T-helper 1 cell treated with Interleukin-12 subunit alpha and Interleukin-12 subunit beta and Interleukin-4 antibody, amounts not matched to agents 30 μg/mL and 1 μg/mL, for 36 hours (primary cell): Measurements from ENCODE around the gene PLCG1.

Experiments used
- H3K27ac Mint-ChIP-seq: one replicate; pipeline ENCODE4 v1.8.0; 2021; ENCODE audit warnings: mild to moderate bottlenecking, mixed read lengths
- H3K27me3 Mint-ChIP-seq: one replicate; pipeline ENCODE4 v1.8.0; 2021; ENCODE audit warnings: low read depth, mixed read lengths
- H3K36me3 Mint-ChIP-seq: one replicate; pipeline ENCODE4 v1.8.0; 2021; ENCODE audit warnings: low read depth, mixed read lengths
- H3K4me1 Mint-ChIP-seq: one replicate; pipeline ENCODE4 v1.8.0; 2021; ENCODE audit warnings: low read depth, mixed read lengths
- H3K4me3 Mint-ChIP-seq: one replicate; pipeline ENCODE4 v1.8.0; 2021; ENCODE audit warnings: mild to moderate bottlenecking, moderate library complexity, mixed read lengths
- H3K9me3 Mint-ChIP-seq: one replicate; pipeline ENCODE4 v1.8.0; 2021; ENCODE audit warnings: mixed read lengths

Gene PLCG1

DNA sequence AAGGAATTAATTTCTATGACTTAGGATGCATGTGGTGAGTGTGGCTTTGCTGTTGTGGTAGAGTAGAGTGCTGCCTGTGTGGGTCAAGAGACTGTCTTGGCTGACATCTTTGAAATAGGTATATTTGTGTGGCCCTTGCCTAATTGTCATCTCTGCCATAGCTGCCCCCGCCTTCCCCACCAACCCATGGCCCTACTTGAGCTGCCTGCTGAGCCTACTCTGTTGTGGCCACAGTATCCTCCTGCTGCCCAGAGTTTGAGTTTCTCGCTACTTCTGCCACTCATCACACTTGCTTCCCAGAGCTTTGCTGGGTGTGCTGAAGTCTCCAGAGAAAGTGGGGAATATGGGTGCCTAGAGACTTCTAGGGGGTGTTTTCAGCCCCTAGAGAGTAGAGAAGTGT lies 8.0 kb downstream of the PLCG1 start:
- no peaks in the 10 kb centered on the region for H3K9me3 Mint-ChIP-seq
- H3K27ac Mint-ChIP-seq = peak overlapping the region; percentile 60
- peak overlapping the region; percentile 56 for H3K4me3 Mint-ChIP-seq
- H3K27me3 Mint-ChIP-seq = no peaks in the 10 kb centered on the region
- H3K36me3 Mint-ChIP-seq = peaks cover 39% of the 10 kb centered on the region
- H3K4me1 Mint-ChIP-seq = peaks cover 92% of the 10 kb centered on the region

DNA sequence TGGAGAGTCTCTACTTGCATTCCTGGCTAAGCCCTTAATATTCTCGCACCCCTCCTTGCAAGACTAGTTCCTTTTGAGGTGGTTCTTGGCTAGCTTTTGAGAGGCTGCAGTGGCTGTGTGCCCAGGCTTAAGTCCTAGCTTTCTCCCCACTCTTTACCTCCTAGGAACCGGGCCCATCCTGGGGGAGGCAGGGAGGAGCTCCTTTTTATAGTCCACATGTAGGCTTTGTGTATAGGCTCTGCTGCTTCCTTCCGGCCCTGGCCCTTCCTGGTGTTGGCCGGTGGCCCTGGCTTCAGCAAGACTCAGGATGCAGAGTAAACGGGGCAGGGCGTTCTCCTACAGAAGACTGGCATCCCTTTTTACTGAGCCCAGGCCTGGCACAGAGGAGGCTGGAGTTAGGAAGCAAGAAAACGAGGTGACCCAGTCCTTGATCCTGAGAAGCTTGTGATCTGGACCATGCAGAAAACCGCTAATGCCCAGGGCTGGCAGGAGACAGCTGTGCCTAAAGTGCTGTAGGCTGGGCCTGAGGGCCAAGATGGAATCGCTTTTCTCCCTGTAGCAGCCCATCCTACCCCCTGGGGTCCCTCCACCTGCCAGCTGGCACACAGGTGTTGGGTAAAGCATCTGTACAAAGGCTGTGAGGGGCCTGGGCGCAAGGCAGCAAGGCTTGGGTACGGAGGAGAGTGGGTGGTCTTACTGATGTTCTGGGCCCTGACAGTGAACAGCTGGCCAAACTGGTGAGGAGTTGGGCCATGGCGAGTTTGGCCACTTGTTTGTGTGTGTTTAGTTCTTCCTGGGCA lies 8.7 kb downstream of the PLCG1 start:
- H3K36me3 Mint-ChIP-seq = peaks cover 42% of the 10 kb centered on the region
- H3K27ac Mint-ChIP-seq = peak overlapping the region; percentile 71
- peaks cover 90% of the 10 kb centered on the region for H3K4me1 Mint-ChIP-seq
- H3K4me3 Mint-ChIP-seq = peak overlapping the region; percentile 35
- no peaks in the 10 kb centered on the region for H3K27me3 Mint-ChIP-seq
- H3K9me3 Mint-ChIP-seq = no peaks in the 10 kb centered on the region

DNA sequence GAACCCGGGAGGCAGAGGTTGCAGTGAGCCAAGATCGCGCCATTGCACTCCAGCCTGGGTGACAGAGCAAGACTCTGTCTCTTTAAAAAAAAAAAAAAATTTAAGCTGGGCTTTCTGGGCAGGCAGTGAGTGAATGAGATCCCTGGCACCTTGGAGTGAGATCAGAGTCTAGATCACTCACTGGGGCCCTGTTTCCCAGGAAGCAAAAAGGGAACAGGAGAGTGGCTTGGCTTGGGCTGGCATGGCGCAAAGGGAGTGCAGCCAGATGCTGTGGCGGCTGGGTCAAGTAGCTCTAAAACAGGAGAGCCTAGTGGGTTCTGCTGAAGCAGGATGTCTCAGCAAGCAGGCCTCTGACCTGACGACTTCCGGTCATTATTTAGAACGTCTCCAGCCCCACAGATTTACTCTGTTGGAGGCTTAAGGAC lies 10.4 kb downstream of the PLCG1 start:
- H3K27ac Mint-ChIP-seq = peak overlapping the region; percentile 75
- peaks cover 50% of the 10 kb centered on the region for H3K36me3 Mint-ChIP-seq
- H3K4me1 Mint-ChIP-seq = peaks cover 89% of the 10 kb centered on the region
- H3K9me3 Mint-ChIP-seq = no peaks in the 10 kb centered on the region
- peak overlapping the region; percentile 30 for H3K4me3 Mint-ChIP-seq
- no peaks in the 10 kb centered on the region for H3K27me3 Mint-ChIP-seq

DNA sequence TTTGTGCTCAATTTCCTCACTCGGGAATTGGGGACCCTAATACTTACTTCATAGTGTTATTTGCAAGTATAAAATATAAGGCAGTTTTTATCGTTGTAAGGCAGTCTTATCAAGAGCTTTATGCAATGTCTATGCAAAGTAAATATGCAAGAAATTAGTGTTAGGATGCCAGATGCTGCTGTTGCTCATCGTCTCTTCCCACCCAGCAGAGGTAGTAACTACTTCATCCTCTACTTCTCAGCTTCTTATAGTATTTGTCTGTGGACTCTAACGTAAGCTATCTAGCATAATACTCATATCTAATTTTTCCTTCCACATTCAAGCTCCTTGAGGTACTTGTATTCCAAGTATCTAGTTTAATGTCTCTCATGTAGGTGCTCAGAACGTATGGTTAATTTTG lies 11.6 kb downstream of the PLCG1 start:
- H3K36me3 Mint-ChIP-seq = peaks cover 49% of the 10 kb centered on the region
- peaks cover 84% of the 10 kb centered on the region for H3K4me1 Mint-ChIP-seq
- H3K9me3 Mint-ChIP-seq = no peaks in the 10 kb centered on the region

DNA sequence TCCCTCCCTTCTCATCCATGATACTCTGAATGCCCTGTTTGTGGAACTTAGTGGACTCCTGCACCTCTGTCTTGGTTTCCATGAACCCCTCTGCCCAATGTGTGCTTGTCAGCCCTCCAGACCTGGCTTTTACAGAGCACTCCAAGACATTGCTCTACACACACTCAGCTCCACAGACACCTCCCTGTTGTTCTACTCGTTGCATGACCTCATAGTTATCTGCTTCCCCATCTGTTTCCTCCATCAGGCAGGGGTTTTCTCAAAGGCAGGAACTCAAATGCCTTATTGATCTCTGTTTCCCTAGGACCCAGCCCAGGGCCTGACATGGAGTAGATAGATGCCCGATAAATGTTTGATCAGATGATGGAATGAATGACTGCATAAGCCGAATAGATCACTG lies 13.3 kb downstream of the PLCG1 start:
- peak overlapping the region; percentile 95 for H3K27ac Mint-ChIP-seq
- no peaks in the 10 kb centered on the region for H3K27me3 Mint-ChIP-seq
- peaks cover 42% of the 10 kb centered on the region for H3K36me3 Mint-ChIP-seq
- no peaks in the 10 kb centered on the region for H3K9me3 Mint-ChIP-seq
- peak overlapping the region; percentile 78 for H3K4me3 Mint-ChIP-seq
- H3K4me1 Mint-ChIP-seq = peaks cover 84% of the 10 kb centered on the region

More for the DNA sequence above, 11.6 kb downstream of the PLCG1 start:
- peak overlapping the region; percentile 53 for H3K4me3 Mint-ChIP-seq
- H3K27me3 Mint-ChIP-seq = no peaks in the 10 kb centered on the region
- H3K27ac Mint-ChIP-seq = peak overlapping the region; percentile 42

DNA sequence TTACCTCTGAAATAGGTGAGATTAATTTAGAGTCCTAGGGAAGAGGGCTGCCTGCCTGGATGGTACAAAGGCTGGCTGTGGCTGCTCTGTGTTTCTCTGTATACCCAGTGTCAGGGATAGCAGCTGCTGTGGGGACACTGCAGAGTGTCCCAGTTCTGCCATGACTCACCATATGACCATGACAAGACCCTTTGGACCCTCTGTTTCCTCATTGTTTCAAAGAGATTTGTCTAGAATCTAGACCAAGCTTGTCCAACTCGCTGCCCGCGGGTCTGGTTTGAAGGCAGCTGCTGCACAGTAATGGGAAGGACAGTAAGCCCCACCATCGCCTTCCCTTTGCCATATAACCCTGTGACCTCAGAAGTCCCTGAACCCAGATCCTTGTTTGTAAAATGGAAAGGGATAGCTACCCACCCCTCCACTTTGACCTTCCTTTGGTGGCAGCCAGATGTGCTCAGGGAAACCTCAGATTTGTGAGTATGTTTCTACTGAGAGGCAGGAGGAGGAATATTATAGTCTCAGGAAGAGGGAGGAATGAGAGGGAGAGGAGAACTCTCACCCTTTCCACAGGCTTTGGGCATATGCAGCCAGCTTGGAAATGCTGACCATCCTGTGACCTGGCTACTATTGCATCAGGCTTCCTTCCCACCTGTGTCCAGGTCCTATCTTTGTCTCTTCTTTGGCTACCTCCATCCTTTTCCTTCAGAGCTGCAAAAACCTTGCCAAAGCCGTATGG lies 14.0 kb downstream of the PLCG1 start:
- peak overlapping the region; percentile 78 for H3K4me3 Mint-ChIP-seq
- peaks cover 42% of the 10 kb centered on the region for H3K36me3 Mint-ChIP-seq
- peak overlapping the region; percentile 95 for H3K27ac Mint-ChIP-seq
- H3K9me3 Mint-ChIP-seq = no peaks in the 10 kb centered on the region
- no peaks in the 10 kb centered on the region for H3K27me3 Mint-ChIP-seq
- peaks cover 82% of the 10 kb centered on the region for H3K4me1 Mint-ChIP-seq

DNA sequence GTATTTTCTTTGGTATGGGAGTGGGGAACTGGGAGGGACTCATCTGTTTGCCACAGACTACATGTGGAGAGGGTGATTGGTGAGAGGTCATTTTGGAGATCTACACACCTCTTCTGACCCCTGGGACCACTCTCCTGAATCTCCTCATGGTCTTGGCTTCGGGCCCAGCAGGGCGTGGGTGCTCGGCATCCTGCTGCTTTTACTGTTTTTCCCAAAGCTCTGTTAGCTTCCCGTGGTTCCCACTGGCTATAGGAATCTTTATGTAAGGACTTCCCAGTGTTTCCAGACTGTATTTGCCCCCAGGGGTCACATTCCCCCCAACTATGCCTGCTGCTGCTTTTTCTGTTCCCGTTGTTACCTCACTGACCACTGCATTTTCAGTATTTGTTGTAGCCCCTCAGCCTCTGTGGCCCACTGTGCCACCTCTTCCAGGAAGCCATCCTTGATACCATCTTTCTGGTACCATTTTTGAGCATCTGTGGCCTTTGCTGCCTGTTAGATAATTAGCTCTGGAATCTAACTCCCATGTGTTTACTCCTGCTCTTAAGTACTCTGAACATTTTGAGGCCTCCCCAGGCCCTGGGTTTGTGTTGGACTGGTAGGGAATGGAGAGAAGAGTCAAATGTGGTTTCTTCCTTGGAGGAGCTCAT lies 14.9 kb downstream of the PLCG1 start:
- peaks cover 83% of the 10 kb centered on the region for H3K4me1 Mint-ChIP-seq
- H3K36me3 Mint-ChIP-seq = peaks cover 38% of the 10 kb centered on the region
- H3K27ac Mint-ChIP-seq = peak overlapping the region; percentile 79
- H3K9me3 Mint-ChIP-seq = no peaks in the 10 kb centered on the region
- H3K27me3 Mint-ChIP-seq = no peaks in the 10 kb centered on the region
- peak overlapping the region; percentile 64 for H3K4me3 Mint-ChIP-seq

DNA sequence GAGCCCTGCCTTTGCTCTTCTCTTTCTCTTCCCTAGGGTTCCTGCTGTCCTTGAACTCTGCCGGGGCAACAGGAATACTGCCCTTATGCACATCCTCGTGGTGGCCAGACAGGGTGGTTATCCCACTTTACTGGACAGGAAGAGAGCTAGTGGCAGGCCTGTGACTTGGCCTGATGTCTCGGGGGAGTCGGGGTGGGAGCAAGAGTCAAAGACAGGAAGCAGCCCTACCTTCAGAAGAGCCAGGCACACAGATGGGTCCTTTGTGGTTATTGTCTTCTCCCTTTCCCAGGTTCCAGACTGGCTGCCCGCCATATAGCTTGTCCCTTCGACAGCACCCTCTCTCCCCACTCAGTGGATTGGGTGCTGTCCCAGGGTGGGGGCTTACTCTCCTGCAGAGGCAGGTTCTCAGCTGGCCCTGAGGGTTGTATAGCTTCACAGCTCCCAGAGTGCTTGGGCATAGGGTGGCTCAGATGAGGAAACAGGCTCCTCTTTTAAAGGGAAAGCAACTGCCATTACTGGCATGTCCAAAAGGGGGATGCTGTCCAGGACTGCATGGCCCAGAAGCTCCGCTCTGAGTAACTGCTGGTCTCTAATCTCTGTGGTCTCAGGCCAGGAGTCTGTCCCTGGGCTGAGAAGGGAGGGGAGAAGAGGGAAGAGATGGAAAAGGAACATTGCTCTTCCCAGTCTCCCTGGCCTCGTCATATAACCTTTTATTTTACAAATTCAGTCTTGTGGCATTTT lies 17.3 kb downstream of the PLCG1 start:
- H3K9me3 Mint-ChIP-seq = no peaks in the 10 kb centered on the region
- peaks cover 87% of the 10 kb centered on the region for H3K4me1 Mint-ChIP-seq
- H3K27me3 Mint-ChIP-seq = no peaks in the 10 kb centered on the region
- peak overlapping the region; percentile 89 for H3K27ac Mint-ChIP-seq
- peak overlapping the region; percentile 66 for H3K4me3 Mint-ChIP-seq
- H3K36me3 Mint-ChIP-seq = peaks cover 40% of the 10 kb centered on the region

DNA sequence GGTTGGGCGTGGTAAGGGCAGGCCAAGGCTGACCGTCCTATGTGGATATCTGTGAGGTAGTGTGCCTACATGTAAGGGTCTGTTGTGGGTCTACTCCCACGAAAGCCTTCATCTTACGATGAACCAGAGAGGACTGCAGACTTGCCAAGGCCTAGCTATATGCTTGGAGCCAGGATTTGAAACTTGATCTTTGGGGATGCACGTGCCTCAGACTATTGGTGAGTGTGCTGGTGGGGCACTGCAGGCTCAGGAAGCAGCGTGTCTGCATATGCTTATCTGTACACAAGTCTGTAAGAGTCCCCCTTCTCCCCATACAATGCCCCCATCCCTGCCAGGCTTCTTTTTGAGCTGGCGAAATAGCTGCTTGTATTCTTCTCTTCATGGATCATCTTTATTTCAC lies 17.9 kb downstream of the PLCG1 start:
- H3K4me1 Mint-ChIP-seq = peaks cover 89% of the 10 kb centered on the region
- H3K27me3 Mint-ChIP-seq = no peaks in the 10 kb centered on the region
- peaks cover 45% of the 10 kb centered on the region for H3K36me3 Mint-ChIP-seq
- H3K27ac Mint-ChIP-seq = peak overlapping the region; percentile 100
- no peaks in the 10 kb centered on the region for H3K9me3 Mint-ChIP-seq
- no peak overlapping the region for H3K4me3 Mint-ChIP-seq

DNA sequence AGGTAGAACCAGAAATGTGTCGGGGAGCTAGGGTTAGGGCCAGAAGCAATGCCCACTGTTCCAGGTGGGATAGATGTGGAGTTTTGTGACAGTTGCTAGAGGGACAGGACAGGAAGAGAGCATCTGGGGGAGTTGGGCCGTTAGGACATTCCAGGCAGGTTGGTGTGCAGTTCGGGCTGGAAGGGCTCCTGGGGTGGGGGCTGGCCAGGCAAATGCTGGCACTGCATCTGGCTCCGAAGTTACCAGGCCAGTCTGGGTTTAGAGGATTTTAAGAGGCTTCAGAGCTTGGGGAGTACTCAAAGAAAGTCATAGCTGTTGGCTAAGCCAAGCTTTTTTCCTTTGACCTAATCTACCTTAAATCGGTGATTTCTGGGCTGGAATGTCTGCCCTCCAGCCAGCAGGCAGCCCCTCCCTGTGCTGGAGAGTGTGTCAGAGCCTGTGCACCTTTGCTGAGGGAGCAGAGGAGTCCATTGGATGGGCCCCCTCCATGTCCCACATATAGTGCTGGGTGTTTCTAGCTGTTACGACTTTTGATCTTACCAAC lies 20.8 kb downstream of the PLCG1 start:
- Mint-ChIP-seq H3K27me3 (no peaks in the 10 kb centered on the region), H3K36me3 (peaks cover 49% of the 10 kb centered on the region), H3K27ac (peak overlapping the region; percentile 100), H3K4me3 (peak overlapping the region; percentile 92), H3K4me1 (peaks cover 80% of the 10 kb centered on the region), H3K9me3 (no peaks in the 10 kb centered on the region)

DNA sequence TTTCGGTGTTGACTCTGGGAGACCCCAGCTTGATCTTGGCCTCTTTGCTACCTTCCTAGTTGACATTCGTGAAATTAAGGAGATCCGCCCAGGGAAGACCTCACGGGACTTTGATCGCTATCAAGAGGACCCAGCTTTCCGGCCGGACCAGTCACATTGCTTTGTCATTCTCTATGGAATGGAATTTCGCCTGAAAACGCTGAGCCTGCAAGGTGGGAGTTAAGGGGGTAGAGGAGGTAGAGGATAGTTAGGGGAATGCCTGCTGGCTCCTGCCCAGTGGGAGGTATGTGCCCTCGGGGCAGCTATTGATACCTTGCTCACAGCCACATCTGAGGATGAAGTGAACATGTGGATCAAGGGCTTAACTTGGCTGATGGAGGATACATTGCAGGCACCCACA lies 22.2 kb downstream of the PLCG1 start:
- Mint-ChIP-seq H3K9me3 (no peaks in the 10 kb centered on the region), H3K27ac (peak overlapping the region; percentile 100), H3K4me3 (peak overlapping the region; percentile 92), H3K27me3 (no peaks in the 10 kb centered on the region), H3K4me1 (peaks cover 75% of the 10 kb centered on the region), H3K36me3 (peaks cover 55% of the 10 kb centered on the region)

DNA sequence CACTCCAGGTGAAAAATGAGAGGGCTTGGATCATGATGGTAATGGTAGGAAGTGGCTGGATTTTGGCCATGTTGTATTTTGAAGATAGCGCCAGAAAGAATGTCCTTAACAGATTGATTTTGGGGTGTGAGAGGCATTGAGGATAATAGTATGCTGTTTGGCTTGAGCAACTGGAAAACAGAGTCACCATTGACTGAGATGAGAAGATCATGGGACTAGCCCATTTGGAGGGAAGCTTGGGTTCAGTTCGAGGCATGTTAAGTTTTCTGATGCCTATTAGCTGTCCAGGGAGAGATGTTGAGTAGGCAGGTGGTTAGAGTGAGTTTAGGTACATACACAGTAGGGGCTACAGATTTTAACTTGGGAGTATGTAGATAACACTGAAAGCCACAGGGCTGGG lies 23.3 kb downstream of the PLCG1 start:
- Mint-ChIP-seq H3K36me3 (peaks cover 65% of the 10 kb centered on the region), H3K4me3 (peak overlapping the region; percentile 92), H3K4me1 (peaks cover 65% of the 10 kb centered on the region), H3K9me3 (no peaks in the 10 kb centered on the region), H3K27ac (peak overlapping the region; percentile 75), H3K27me3 (no peaks in the 10 kb centered on the region)

DNA sequence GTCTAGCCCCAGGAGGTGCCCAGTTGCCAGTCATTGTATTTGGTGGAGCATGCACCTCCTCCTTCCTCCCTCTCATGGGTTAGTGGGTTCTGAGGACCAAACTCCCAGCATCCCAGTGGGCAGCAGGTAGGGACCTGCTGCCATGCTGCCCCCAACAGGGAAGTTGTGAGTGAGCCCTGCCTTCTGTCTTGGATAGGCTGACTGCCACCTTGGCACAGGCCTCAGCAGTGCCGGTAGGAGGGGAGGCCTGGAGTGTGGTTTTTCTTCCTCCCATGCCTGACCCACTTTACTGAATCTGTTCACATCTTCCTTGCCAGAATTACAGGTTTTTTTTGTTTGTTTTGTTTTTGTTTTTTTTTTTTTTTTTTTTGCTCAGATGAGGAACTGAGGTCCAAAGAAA lies 24.5 kb downstream of the PLCG1 start:
- Mint-ChIP-seq H3K4me1 (peaks cover 62% of the 10 kb centered on the region), H3K4me3 (peak overlapping the region; percentile 18), H3K36me3 (peaks cover 69% of the 10 kb centered on the region), H3K27ac (peak overlapping the region; percentile 65), H3K9me3 (no peaks in the 10 kb centered on the region), H3K27me3 (no peaks in the 10 kb centered on the region)

DNA sequence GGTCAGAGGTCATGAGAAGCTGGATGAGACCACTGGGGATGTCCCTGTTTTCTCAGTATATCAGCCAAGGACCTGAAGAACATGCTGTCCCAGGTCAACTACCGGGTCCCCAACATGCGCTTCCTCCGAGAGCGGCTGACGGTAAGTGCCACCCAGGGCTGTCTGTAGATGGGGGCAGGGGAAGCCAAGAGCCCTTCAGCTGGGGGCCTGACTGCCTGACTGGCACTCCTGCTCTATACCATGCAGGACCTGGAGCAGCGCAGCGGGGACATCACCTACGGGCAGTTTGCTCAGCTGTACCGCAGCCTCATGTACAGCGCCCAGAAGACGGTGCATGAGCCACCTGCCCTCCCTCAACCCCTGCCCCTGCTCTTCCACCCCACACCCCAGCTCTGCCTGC lies 25.1 kb downstream of the PLCG1 start:
- Mint-ChIP-seq H3K4me3 (no peak overlapping the region), H3K36me3 (peaks cover 74% of the 10 kb centered on the region), H3K27me3 (no peaks in the 10 kb centered on the region), H3K4me1 (peaks cover 62% of the 10 kb centered on the region), H3K27ac (peak overlapping the region; percentile 65), H3K9me3 (no peaks in the 10 kb centered on the region)
